Neural progenitor cell (in vitro differentiated cells): Measurements from ENCODE around the gene TLCD3B. TPM values are rescaled to one million over a fixed set of nuclear protein-coding genes. Genes with fewer than 3 reads are reported as not detected.

Experiments used
- DNase-seq: peaks from one replicate; pipeline ENCODE4 v3.0.0-alpha.2; 2016; ENCODE audit warnings: low spot score
- H2AFZ ChIP-seq: fragments of 200-600 bp; sonication (generic); replicated peaks from 2 replicates; pipeline ENCODE4 v1.6.1; 2016; ENCODE audit warnings: antibody characterized with exemption
- H3F3A ChIP-seq: fragments of 200-600 bp; sonication (generic); 2 replicates; pipeline ENCODE4 v1.6.1; 2016; ENCODE audit warnings: antibody characterized with exemption, low read depth
- H3K27ac ChIP-seq: fragments of 200-600 bp; sonication (generic); 2 replicates; pipeline ENCODE4 v1.5.1; 2016; ENCODE audit warnings: mild to moderate bottlenecking
- H3K27me3 ChIP-seq: fragments of 200-600 bp; sonication (generic); 2 replicates; pipeline ENCODE4 v1.6.1; 2016; ENCODE audit warnings: mild to moderate bottlenecking, moderate library complexity
- H3K36me3 ChIP-seq: fragments of 200-600 bp; sonication (generic); 2 replicates; pipeline ENCODE4 v1.5.1; 2016
- H3K4me1 ChIP-seq: fragments of 200-600 bp; sonication (generic); 2 replicates; pipeline ENCODE4 v1.6.1; 2016; ENCODE audit warnings: mixed run types
- H3K4me2 ChIP-seq: fragments of 200-600 bp; sonication (generic); 2 replicates; pipeline ENCODE4 v1.6.1; 2016
- H3K4me3 ChIP-seq: fragments of 200-600 bp; sonication (generic); 2 replicates; pipeline ENCODE4 v1.5.1; 2016
- H3K79me2 ChIP-seq: fragments of 200-600 bp; sonication (generic); 2 replicates; pipeline ENCODE4 v1.6.1; 2016; ENCODE audit warnings: low read depth
- H3K9ac ChIP-seq: fragments of 200-600 bp; sonication (generic); 2 replicates; pipeline ENCODE4 v1.6.1; 2016
- H3K9me3 ChIP-seq: fragments of 200-600 bp; sonication (generic); 2 replicates; pipeline ENCODE4 v1.5.1; 2016; ENCODE audit warnings: low read depth
- H4K20me1 ChIP-seq: fragments of 200-600 bp; sonication (generic); 2 replicates; pipeline ENCODE4 v1.6.1; 2016; ENCODE audit warnings: low read depth
- H3K27ac Mint-ChIP-seq: 3 replicates; pipeline ENCODE4 v1.8.0; 2021; ENCODE audit warnings: mixed read lengths
- H3K27me3 Mint-ChIP-seq: 2 replicates; pipeline ENCODE4 v1.8.0; 2022; ENCODE audit warnings: low read depth, mild to moderate bottlenecking, inconsistent platforms, moderate library complexity, mixed read lengths; ENCODE audit not compliant: insufficient read depth
- H3K36me3 Mint-ChIP-seq: 3 replicates; pipeline ENCODE4 v1.8.0; 2021; ENCODE audit warnings: mixed read lengths
- H3K4me1 Mint-ChIP-seq: 3 replicates; pipeline ENCODE4 v1.8.0; 2021; ENCODE audit warnings: mixed read lengths
- H3K4me3 Mint-ChIP-seq: 3 replicates; pipeline ENCODE4 v1.8.0; 2021; ENCODE audit warnings: mild to moderate bottlenecking, moderate library complexity, mixed read lengths
- H3K9me3 Mint-ChIP-seq: 3 replicates; pipeline ENCODE4 v1.8.0; 2020; ENCODE audit warnings: mixed read lengths
- CTCF ChIP-seq: fragments of 200-600 bp; sonication (generic); IDR thresholded peaks from 2 replicates; pipeline ENCODE4 v1.5.1; 2017; ENCODE audit warnings: antibody characterized with exemption, mild to moderate bottlenecking
- EZH2 ChIP-seq: fragments of 200-600 bp; sonication (generic); IDR thresholded peaks from 2 replicates; pipeline ENCODE4 v1.6.1; 2017; ENCODE audit warnings: antibody characterized with exemption, mild to moderate bottlenecking, moderate library complexity
- EZH2phosphoT487 ChIP-seq: fragments of 200-600 bp; sonication (generic); IDR thresholded peaks from 2 replicates; pipeline ENCODE4 v1.6.1; 2017; ENCODE audit warnings: antibody characterized with exemption
- total RNA-seq: library from RNA; depleted of rRNA; stranded (reverse); fragments of >200 nt; gene quantifications from 2 replicates; pipeline ENCODE4 v1.2.3, GENCODE V29; 2015; ENCODE audit warnings: low replicate concordance

TLCD3B gene
- total RNA-seq, 1 donor from 2014 or later, result 2.4 TPM

- no peak overlapping the region for H3K4me3 Mint-ChIP-seq
- Histone ChIP-seq H3K9me3 (peaks cover under 1% of the 10 kb centered on the region), H3K9ac (no peak overlapping the region), H4K20me1 (peaks cover 43% of the 10 kb centered on the region), H3K4me2 (no peak overlapping the region), H3F3A (peaks cover 10% of the 10 kb centered on the region), H3K36me3 (no peaks in the 10 kb centered on the region), H3K27ac (no peak overlapping the region), H2AFZ (no peak overlapping the region), H3K79me2 (peaks cover 42% of the 10 kb centered on the region), H3K27me3 (no peaks in the 10 kb centered on the region), H3K4me1 (peaks cover 23% of the 10 kb centered on the region), H3K4me3 (no peak overlapping the region)
- H3K9me3 Mint-ChIP-seq, result peaks cover 2% of the 10 kb centered on the region
- H3K4me1 Mint-ChIP-seq, result peaks cover 32% of the 10 kb centered on the region
- no peak for DNase-seq
- H3K27me3 Mint-ChIP-seq, result peaks cover 6% of the 10 kb centered on the region
- no peak overlapping the region for H3K27ac Mint-ChIP-seq
- peaks cover 30% of the 10 kb centered on the region for H3K36me3 Mint-ChIP-seq
- TF ChIP-seq CTCF, result no peak
These were observed 53.0 kb downstream of the TLCD3B start for GRCh38 chr16:29978081-29978480.

DNA sequence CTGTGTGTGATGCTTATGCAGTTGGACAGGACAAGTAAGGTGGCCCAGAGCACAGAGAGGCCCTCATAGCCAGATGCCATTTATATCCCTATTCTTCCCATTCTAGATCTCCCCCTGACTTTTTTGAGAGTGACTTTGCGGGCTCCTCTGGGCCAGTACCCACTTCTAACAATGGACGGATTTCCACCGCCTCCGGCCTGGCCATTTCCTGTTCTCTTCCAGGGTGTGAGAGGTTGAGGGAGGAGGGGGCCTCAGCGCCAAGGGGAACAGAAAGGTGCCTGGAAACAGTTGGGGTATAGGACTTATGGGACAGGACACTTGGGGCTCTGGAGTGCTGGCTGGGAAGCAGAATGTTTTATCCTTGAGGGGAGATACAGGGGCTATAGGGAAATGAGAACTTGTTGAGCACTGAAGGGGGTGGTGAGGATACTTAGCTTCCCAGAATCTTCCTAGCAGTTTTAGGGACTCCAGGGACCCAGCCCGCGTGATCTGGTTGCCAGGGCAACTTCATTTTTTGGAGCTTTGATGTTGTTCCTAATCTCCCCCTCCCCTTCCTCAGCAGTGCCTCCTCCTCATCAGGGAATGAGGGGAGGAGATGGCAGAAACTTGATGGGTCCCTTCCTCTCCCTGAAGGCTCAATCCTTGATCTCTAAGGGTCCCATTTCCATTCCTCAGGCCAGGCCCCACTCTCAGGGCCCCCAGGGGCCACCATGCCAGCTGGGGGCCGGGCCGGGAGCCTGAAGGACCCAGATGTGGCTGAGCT, 53.8 kb downstream of the TLCD3B start:
- H4K20me1 ChIP-seq, result peaks cover 43% of the 10 kb centered on the region
- Mint-ChIP-seq H3K4me1 (peaks cover 35% of the 10 kb centered on the region), H3K9me3 (peaks cover 5% of the 10 kb centered on the region), H3K27ac (peak overlapping the region; percentile 19), H3K27me3 (peaks cover 7% of the 10 kb centered on the region), H3K36me3 (peaks cover 31% of the 10 kb centered on the region), H3K4me3 (peak overlapping the region; percentile 86)
- H3K9ac ChIP-seq, result no peak overlapping the region
- H3K4me1 ChIP-seq, result peaks cover 23% of the 10 kb centered on the region
- peaks cover 6% of the 10 kb centered on the region for H3K27me3 ChIP-seq
- H3K79me2 ChIP-seq, result peaks cover 42% of the 10 kb centered on the region
- no peak overlapping the region for H3K4me3 ChIP-seq
- peak overlapping the region; percentile 92 for H3K4me2 ChIP-seq
- peaks cover 6% of the 10 kb centered on the region for H3K9me3 ChIP-seq
- peaks cover 19% of the 10 kb centered on the region for H3F3A ChIP-seq
- H2AFZ ChIP-seq, result no peak overlapping the region
- no peak for TF ChIP-seq EZH2
- TF ChIP-seq EZH2phosphoT487, result no peak
- no peak for TF ChIP-seq CTCF
- no peak overlapping the region for H3K27ac ChIP-seq
- no peak for DNase-seq
- H3K36me3 ChIP-seq, result peaks cover 4% of the 10 kb centered on the region

DNA sequence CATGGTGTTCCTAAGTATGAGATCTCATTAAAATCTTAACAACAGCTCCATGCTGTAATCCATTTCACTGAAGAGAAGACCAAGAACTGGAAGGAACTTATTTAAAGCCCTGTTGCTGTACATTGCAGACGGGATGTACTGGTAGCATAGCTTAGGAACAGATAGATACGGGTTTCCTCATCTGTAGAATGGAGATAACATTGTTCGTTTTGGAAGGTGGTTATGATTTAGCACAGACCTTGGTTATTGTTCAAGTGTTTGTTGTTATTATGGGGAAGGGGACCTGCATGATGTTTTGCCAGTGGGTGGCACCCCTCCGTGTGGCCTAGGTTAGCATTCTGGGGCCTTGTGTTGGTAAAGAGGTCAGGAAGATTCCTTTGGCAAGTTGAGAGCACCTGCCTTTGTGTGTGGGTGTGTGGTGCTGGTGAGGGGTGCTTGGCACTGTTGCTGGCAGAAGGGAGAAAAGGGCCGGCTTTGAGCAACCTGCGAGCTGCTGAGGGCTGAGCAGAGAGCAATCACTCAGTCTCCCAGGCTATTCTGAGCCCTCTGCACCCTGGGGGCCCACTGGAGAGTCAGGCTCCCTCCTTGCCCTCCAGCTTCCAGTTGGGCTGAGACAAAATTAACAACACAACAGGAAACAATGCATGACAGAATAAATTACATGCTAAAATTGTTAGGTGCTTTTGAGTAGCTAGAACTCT, 55.1 kb downstream of the TLCD3B start:
- H3K36me3 Mint-ChIP-seq, result peaks cover 34% of the 10 kb centered on the region
- Histone ChIP-seq H3K9ac (peak overlapping the region; percentile 25), H3K36me3 (peaks cover 4% of the 10 kb centered on the region), H3K9me3 (peaks cover 6% of the 10 kb centered on the region), H3F3A (peaks cover 24% of the 10 kb centered on the region), H3K27me3 (peaks cover 9% of the 10 kb centered on the region), H3K4me2 (peak overlapping the region; percentile 92), H3K4me3 (peak overlapping the region; percentile 91), H3K79me2 (peaks cover 42% of the 10 kb centered on the region), H2AFZ (no peak overlapping the region), H4K20me1 (peaks cover 43% of the 10 kb centered on the region), H3K4me1 (peaks cover 23% of the 10 kb centered on the region), H3K27ac (no peak overlapping the region)
- peaks cover 35% of the 10 kb centered on the region for H3K4me1 Mint-ChIP-seq
- no peak for DNase-seq
- peaks cover 9% of the 10 kb centered on the region for H3K27me3 Mint-ChIP-seq
- peaks cover 5% of the 10 kb centered on the region for H3K9me3 Mint-ChIP-seq
- TF ChIP-seq EZH2 (no peak), EZH2phosphoT487 (no peak), CTCF (no peak)
- H3K27ac Mint-ChIP-seq, result no peak overlapping the region
- peak overlapping the region; percentile 86 for H3K4me3 Mint-ChIP-seq
